ENCODE measurements around the gene TMPRSS3.

The TMPRSS3 gene

GRCh38 chr21:42362198-42362597, 33.7 kb downstream of the TMPRSS3 start:
- H3K4me1 ChIP-seq (ENCODE audit: insufficient read depth, low read length, poor library complexity, severe bottlenecking): peaks cover 16% of the 10 kb centered on the region
- no peaks in the 10 kb centered on the region for H3K27me3 ChIP-seq (ENCODE audit: insufficient read depth, low read length, poor library complexity, severe bottlenecking)
- no peaks in the 10 kb centered on the region for H4K20me1 ChIP-seq (ENCODE audit: insufficient read depth, low read length, poor library complexity, severe bottlenecking)
- no peak overlapping the region for H3K4me3 ChIP-seq (ENCODE audit: low read length, poor library complexity, severe bottlenecking)
- no peaks in the 10 kb centered on the region for H3K9me2 ChIP-seq (replicated peaks; ENCODE audit: low read depth, low read length)
- no peaks in the 10 kb centered on the region for H3K9me3 ChIP-seq (ENCODE audit: insufficient read depth, low read depth, low read length)
- H3K4me2 ChIP-seq (ENCODE audit: low read depth, low read length, poor library complexity, severe bottlenecking): no peak overlapping the region
- TF ChIP-seq, protein P1, sequence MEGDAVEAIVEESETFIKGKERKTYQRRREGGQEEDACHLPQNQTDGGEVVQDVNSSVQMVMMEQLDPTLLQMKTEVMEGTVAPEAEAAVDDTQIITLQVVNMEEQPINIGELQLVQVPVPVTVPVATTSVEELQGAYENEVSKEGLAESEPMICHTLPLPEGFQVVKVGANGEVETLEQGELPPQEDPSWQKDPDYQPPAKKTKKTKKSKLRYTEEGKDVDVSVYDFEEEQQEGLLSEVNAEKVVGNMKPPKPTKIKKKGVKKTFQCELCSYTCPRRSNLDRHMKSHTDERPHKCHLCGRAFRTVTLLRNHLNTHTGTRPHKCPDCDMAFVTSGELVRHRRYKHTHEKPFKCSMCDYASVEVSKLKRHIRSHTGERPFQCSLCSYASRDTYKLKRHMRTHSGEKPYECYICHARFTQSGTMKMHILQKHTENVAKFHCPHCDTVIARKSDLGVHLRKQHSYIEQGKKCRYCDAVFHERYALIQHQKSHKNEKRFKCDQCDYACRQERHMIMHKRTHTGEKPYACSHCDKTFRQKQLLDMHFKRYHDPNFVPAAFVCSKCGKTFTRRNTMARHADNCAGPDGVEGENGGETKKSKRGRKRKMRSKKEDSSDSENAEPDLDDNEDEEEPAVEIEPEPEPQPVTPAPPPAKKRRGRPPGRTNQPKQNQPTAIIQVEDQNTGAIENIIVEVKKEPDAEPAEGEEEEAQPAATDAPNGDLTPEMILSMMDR (conservative IDR thresholded peaks at IDR 0.05; ENCODE audit: low read length): no peak
- no peak for TF ChIP-seq EZH2phosphoT487 (IDR thresholded peaks at IDR 0.05; ENCODE audit: borderline replicate concordance)
- H3K36me3 ChIP-seq (ENCODE audit: insufficient read depth, low read length): no peaks in the 10 kb centered on the region
- no peak overlapping the region for H3K9ac ChIP-seq (ENCODE audit: low read depth, low read length, poor library complexity, severe bottlenecking)
- no peak overlapping the region for H2AFZ ChIP-seq (ENCODE audit: low read length)
- H3K79me2 ChIP-seq (ENCODE audit: insufficient read depth, low read length): no peaks in the 10 kb centered on the region
- no peaks in the 10 kb centered on the region for H3F3A ChIP-seq (ENCODE audit: low read depth)

DNA sequence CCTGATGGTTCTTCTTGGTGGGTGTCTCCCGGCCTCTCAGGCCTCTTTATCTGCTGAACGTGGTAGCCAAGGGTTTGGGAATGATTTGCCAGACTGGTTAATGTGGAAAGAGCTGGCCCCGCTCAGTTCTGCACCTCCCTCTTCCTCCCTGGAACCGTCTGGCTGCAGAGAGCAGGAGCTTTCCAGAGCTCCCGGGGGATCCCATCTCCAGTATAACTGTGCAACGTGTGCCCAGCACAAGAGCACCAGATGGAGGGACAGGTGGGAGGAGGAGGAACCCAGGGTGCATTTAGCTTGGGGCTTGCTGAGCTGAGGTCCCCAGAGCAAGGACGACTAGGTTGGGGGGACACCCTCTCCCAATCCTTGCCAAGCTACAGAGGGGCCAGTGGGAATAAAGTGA, 34.6 kb downstream of the TMPRSS3 start:
- Histone ChIP-seq H3K36me3 (ENCODE audit: insufficient read depth, low read length) (no peaks in the 10 kb centered on the region), H3K27me3 (ENCODE audit: insufficient read depth, low read length, poor library complexity, severe bottlenecking) (no peaks in the 10 kb centered on the region), H3F3A (ENCODE audit: low read depth) (no peaks in the 10 kb centered on the region), H3K4me3 (ENCODE audit: low read length, poor library complexity, severe bottlenecking) (no peak overlapping the region), H3K9ac (ENCODE audit: low read depth, low read length, poor library complexity, severe bottlenecking) (no peak overlapping the region), H3K9me2 (replicated peaks; ENCODE audit: low read depth, low read length) (no peaks in the 10 kb centered on the region), H3K4me2 (ENCODE audit: low read depth, low read length, poor library complexity, severe bottlenecking) (no peak overlapping the region), H3K9me3 (ENCODE audit: insufficient read depth, low read depth, low read length) (no peaks in the 10 kb centered on the region), H3K4me1 (ENCODE audit: insufficient read depth, low read length, poor library complexity, severe bottlenecking) (peaks cover 15% of the 10 kb centered on the region), H2AFZ (ENCODE audit: low read length) (no peak overlapping the region), H4K20me1 (ENCODE audit: insufficient read depth, low read length, poor library complexity, severe bottlenecking) (no peaks in the 10 kb centered on the region), H3K79me2 (ENCODE audit: insufficient read depth, low read length) (no peaks in the 10 kb centered on the region)
- TF ChIP-seq EZH2phosphoT487 (IDR thresholded peaks at IDR 0.05; ENCODE audit: borderline replicate concordance): no peak
- TF ChIP-seq, protein P1 (conservative IDR thresholded peaks at IDR 0.05; ENCODE audit: low read length): no peak

GRCh38 chr21:42360317-42360716, 35.5 kb downstream of the TMPRSS3 start:
- H3K9me3 ChIP-seq (ENCODE audit: insufficient read depth, low read depth, low read length): no peaks in the 10 kb centered on the region
- H3K9ac ChIP-seq (ENCODE audit: low read depth, low read length, poor library complexity, severe bottlenecking): no peak overlapping the region
- no peak overlapping the region for H3K4me2 ChIP-seq (ENCODE audit: low read depth, low read length, poor library complexity, severe bottlenecking)
- H3K36me3 ChIP-seq (ENCODE audit: insufficient read depth, low read length): no peaks in the 10 kb centered on the region
- peaks cover 5% of the 10 kb centered on the region for H3K4me1 ChIP-seq (ENCODE audit: insufficient read depth, low read length, poor library complexity, severe bottlenecking)
- H2AFZ ChIP-seq (ENCODE audit: low read length): no peak overlapping the region
- no peaks in the 10 kb centered on the region for H3K9me2 ChIP-seq (replicated peaks; ENCODE audit: low read depth, low read length)
- no peaks in the 10 kb centered on the region for H3F3A ChIP-seq (ENCODE audit: low read depth)
- no peak for TF ChIP-seq EZH2phosphoT487 (IDR thresholded peaks at IDR 0.05; ENCODE audit: borderline replicate concordance)
- TF ChIP-seq, protein P1 (conservative IDR thresholded peaks at IDR 0.05; ENCODE audit: low read length): peak; percentile 72
- H3K27me3 ChIP-seq (ENCODE audit: insufficient read depth, low read length, poor library complexity, severe bottlenecking): no peaks in the 10 kb centered on the region
- H4K20me1 ChIP-seq (ENCODE audit: insufficient read depth, low read length, poor library complexity, severe bottlenecking): no peaks in the 10 kb centered on the region
- no peaks in the 10 kb centered on the region for H3K79me2 ChIP-seq (ENCODE audit: insufficient read depth, low read length)
- no peak overlapping the region for H3K4me3 ChIP-seq (ENCODE audit: low read length, poor library complexity, severe bottlenecking)
